CD4-positive, alpha-beta memory T cell (primary cell): Measurements from ENCODE around the gene HLA-DOB. TPM values are rescaled to one million over a fixed set of nuclear protein-coding genes. Genes with fewer than 3 reads are reported as not detected.
A peak's percentile ranks its signal among the peaks of the same experiment; 100 is the strongest.

Source experiments
- CTCF ChIA-PET: fragments of 350-600 bp; sonication (Branson Sonifier 250); formaldehyde crosslinking; loops from one replicate; lab custom pipeline; 2021; ENCODE audit warnings: inconsistent platforms; ENCODE audit not compliant: partially characterized antibody; lab: Charles Lee
- POLR2A ChIA-PET: fragments of 350-600 bp; sonication (Branson Sonifier 250); formaldehyde crosslinking; loops from one replicate; lab custom pipeline; 2021; ENCODE audit not compliant: partially characterized antibody; lab: Charles Lee
- DNase-seq, 5 donors: peaks; one replicate each; pipeline versions ENCODE4 v3.0.0 to v3.0.0-alpha.2; 2020 to 2022; ENCODE audit warnings: mixed read lengths in 1 of 5
- H3K27ac ChIP-seq: one replicate; pipeline ENCODE4 v1.7.0; 2013; ENCODE audit warnings: low read depth, low read length
- H3K27me3 ChIP-seq: 2 replicates; pipeline ENCODE4 v1.7.0; 2013; ENCODE audit warnings: mild to moderate bottlenecking, low read length, moderate library complexity; ENCODE audit not compliant: insufficient read depth
- H3K36me3 ChIP-seq: 2 replicates; pipeline ENCODE4 v1.7.0; 2013; ENCODE audit warnings: mild to moderate bottlenecking, low read length, moderate library complexity; ENCODE audit not compliant: insufficient read depth
- H3K4me1 ChIP-seq: 2 replicates; pipeline ENCODE4 v1.7.0; 2013; ENCODE audit warnings: mild to moderate bottlenecking, low read length, moderate library complexity; ENCODE audit not compliant: insufficient read depth
- H3K4me3 ChIP-seq, 2 donors: one replicate each; pipeline ENCODE4 v1.7.0; 2013; ENCODE audit warnings: low read length in 2 of 2, mild to moderate bottlenecking in 1 of 2
- H3K9me3 ChIP-seq, 2 donors: one replicate each; pipeline ENCODE4 v1.7.0; 2013; ENCODE audit warnings: low read length in 2 of 2, control low read depth in 1 of 2; ENCODE audit not compliant: control insufficient read depth in 1 of 2
- H3K27ac Mint-ChIP-seq, 7 donors: one replicate each; pipeline ENCODE4 v1.8.0; 2020 to 2021; ENCODE audit warnings: mixed read lengths in 7 of 7, mild to moderate bottlenecking in 6 of 7, inconsistent platforms in 3 of 7, moderate library complexity in 3 of 7
- H3K27me3 Mint-ChIP-seq, 2 donors: one replicate each; pipeline ENCODE4 v1.8.0; 2020 to 2021; ENCODE audit warnings: mixed read lengths in 2 of 2
- H3K36me3 Mint-ChIP-seq, 2 donors: one replicate each; pipeline ENCODE4 v1.8.0; 2020 to 2021; ENCODE audit warnings: mixed read lengths in 2 of 2, inconsistent platforms in 1 of 2, mild to moderate bottlenecking in 1 of 2
- H3K4me1 Mint-ChIP-seq, 4 donors: one replicate each; pipeline ENCODE4 v1.8.0; 2020 to 2021; ENCODE audit warnings: mixed read lengths in 4 of 4, mild to moderate bottlenecking in 1 of 4
- H3K4me3 Mint-ChIP-seq, 8 donors: one replicate each; pipeline ENCODE4 v1.8.0; 2020 to 2021; ENCODE audit warnings: mixed read lengths in 8 of 8, mild to moderate bottlenecking in 7 of 8, moderate library complexity in 6 of 8, inconsistent platforms in 3 of 8
- H3K9me3 Mint-ChIP-seq, 8 donors: one replicate each; pipeline ENCODE4 v1.8.0; 2020 to 2021; ENCODE audit warnings: mixed read lengths in 8 of 8, mild to moderate bottlenecking in 5 of 8, inconsistent platforms in 3 of 8, moderate library complexity in 1 of 8
- intact Hi-C: fragments of 100-400 bp; cut with micrococcal nuclease; formaldehyde crosslinking; loops from one replicate; pipeline ENCODE4 v1.15.1; 2023
- polyA plus RNA-seq, 2 donors: library from polyadenylated mRNA; unstranded; fragments of 300-500 nt; fragmentation: Illumina TruSeq; gene quantifications; one replicate each; pipeline ENCODE4 v1.2.3, GENCODE V29; 2021
- total RNA-seq, 2 experiments: library from RNA; stranded (reverse); gene quantifications; one replicate each; pipeline ENCODE4 v1.2.3, GENCODE V29; 2021

Gene HLA-DOB
- 1 to 10 TPM in 1 of 2 experiments, under 1 TPM in 1; 0.61 to 1.1 TPM for total RNA-seq
- polyA plus RNA-seq, result 1 to 10 TPM in 1 of 2 donors, under 1 TPM in 1; 0.22 to 2.8 TPM

GRCh38 chr6:32816746-32817204 lies at the start of gene HLA-DOB:
TSS of gene HLA-DOB (minus strand) at chr6:32817002. CDS start at chr6:32816951, 51 bp downstream.
- Mint-ChIP-seq H3K9me3 (no peaks in the 10 kb centered on the region), H3K27ac (no peak within 1 kb of the TSS), H3K4me1 (no peaks in the 10 kb centered on the region), H3K36me3 (peaks cover 0 to 5% of the 10 kb centered on the region in 2 donors), H3K4me3 (no peak within 1 kb of the TSS), H3K27me3 (no peaks in the 10 kb centered on the region)
- Histone ChIP-seq H3K9me3 (no peaks in the 10 kb centered on the region), H3K36me3 (no peaks in the 10 kb centered on the region), H3K4me1 (no peaks in the 10 kb centered on the region), H3K27ac (no peak within 1 kb of the TSS), H3K4me3 (no peak within 1 kb of the TSS), H3K27me3 (no peaks in the 10 kb centered on the region)
- CTCF ChIA-PET, result no interaction called here
- intact Hi-C loops, result no loop called here
- POLR2A ChIA-PET, result no interaction called here
- peak in 2 of 5 donors; percentile 32 to 33 for DNase-seq

GRCh38 chr6:32865724-32866443 lies 49.1 kb upstream of the HLA-DOB start:
- no peak for DNase-seq
- Mint-ChIP-seq H3K4me3 (peak overlapping the region in 1 of 8 donors; percentile 13), H3K9me3 (no peaks in the 10 kb centered on the region), H3K4me1 (peaks cover 22 to 35% (median 30%) of the 10 kb centered on the region in 4 donors), H3K27ac (peak overlapping the region in 5 of 7 donors; percentile 73 to 90 (median 84)), H3K27me3 (peaks cover 0 to 3% of the 10 kb centered on the region in 2 donors), H3K36me3 (peaks cover 6 to 18% of the 10 kb centered on the region in 2 donors)
- no peaks in the 10 kb centered on the region for H3K9me3 ChIP-seq
- H3K36me3 ChIP-seq, result no peaks in the 10 kb centered on the region
- ChIA-PET CTCF (interaction anchor here (0.7 to 10.8 kb wide), 3 partner anchors 26 to 162 kb away, joined by 3 to 263 read pairs (median 55); partner anchors contain the start of gene TAP2), POLR2A (interaction anchor here (1.7 to 13.7 kb wide), 3 partner anchors 11 to 107 kb away, joined by 5 to 1160 read pairs (median 31); partner anchors contain the start of genes PSMB8, PSMB9, TAP1 and TAP2)
- no peak overlapping the region for H3K4me3 ChIP-seq
- H3K27ac ChIP-seq, result no peak overlapping the region
- peaks cover 21% of the 10 kb centered on the region for H3K4me1 ChIP-seq
- H3K27me3 ChIP-seq, result no peaks in the 10 kb centered on the region
- intact Hi-C loops, result loop anchor here (5.0 kb wide), 1 partner anchor 434 kb away; no protein-coding TSS in a partner anchor

GRCh38 chr6:32862725-32863124 lies 45.9 kb upstream of the HLA-DOB start:
- H3K4me3 Mint-ChIP-seq, result no peak overlapping the region
- ChIA-PET CTCF (interaction anchor here (1.3 to 10.8 kb wide), 2 partner anchors 15 to 23 kb away, joined by 3 to 263 read pairs; partner anchors contain the start of gene TAP2), POLR2A (interaction anchor here (0.7 to 13.7 kb wide), 3 partner anchors 8 to 675 kb away, joined by 3 to 1160 read pairs (median 31); partner anchors contain the start of genes PSMB8, PSMB9, TAP1 and TAP2)
- no peaks in the 10 kb centered on the region for H3K9me3 ChIP-seq
- intact Hi-C loops, result no loop called here
- peaks cover 30 to 46% of the 10 kb centered on the region in 2 donors for H3K36me3 Mint-ChIP-seq
- H3K27me3 Mint-ChIP-seq, result no peaks in the 10 kb centered on the region
- H3K27ac Mint-ChIP-seq, result peak overlapping the region in 3 of 7 donors; percentile 33 to 57 (median 34)
- H3K27me3 ChIP-seq, result no peaks in the 10 kb centered on the region
- H3K36me3 ChIP-seq, result peaks cover 24% of the 10 kb centered on the region
- no peaks in the 10 kb centered on the region for H3K9me3 Mint-ChIP-seq
- no peak overlapping the region for H3K27ac ChIP-seq
- DNase-seq, result no peak
- H3K4me1 ChIP-seq, result peaks cover 32% of the 10 kb centered on the region
- no peak overlapping the region for H3K4me3 ChIP-seq
- H3K4me1 Mint-ChIP-seq, result peaks cover 30 to 58% (median 45%) of the 10 kb centered on the region in 4 donors

- peaks cover 32% of the 10 kb centered on the region for H3K36me3 ChIP-seq
Measured at GRCh38 chr6:32860674-32861073, 43.9 kb upstream of the HLA-DOB start.

GRCh38 chr6:32858194-32858593 lies 41.4 kb upstream of the HLA-DOB start:
- peaks cover 47% of the 10 kb centered on the region for H3K4me1 ChIP-seq
- ChIA-PET POLR2A (interaction anchor here (1.2 to 13.7 kb wide), 6 partner anchors 12 to 114 kb away, joined by 3 to 1160 read pairs (median 20); partner anchors contain the start of genes PSMB8 and TAP2), CTCF (interaction anchor here (0.9 to 9.6 kb wide), 4 partner anchors 11 to 126 kb away, joined by 3 to 480 read pairs (median 72); partner anchors contain the start of genes PSMB8 and TAP2)
- H3K4me3 ChIP-seq, result no peak overlapping the region
- H3K36me3 ChIP-seq, result peaks cover 32% of the 10 kb centered on the region
- Mint-ChIP-seq H3K27me3 (no peaks in the 10 kb centered on the region), H3K27ac (peak overlapping the region in 6 of 7 donors; percentile 64 to 99 (median 74)), H3K9me3 (no peaks in the 10 kb centered on the region), H3K4me1 (peaks cover 37 to 70% (median 48%) of the 10 kb centered on the region in 4 donors), H3K4me3 (peak overlapping the region in 6 of 8 donors; percentile 8 to 72 (median 32)), H3K36me3 (peaks cover 53 to 84% of the 10 kb centered on the region in 2 donors)
- peak overlapping the region; percentile 1 for H3K27ac ChIP-seq
- DNase-seq, result no peak
- H3K27me3 ChIP-seq, result no peaks in the 10 kb centered on the region
- H3K9me3 ChIP-seq, result no peaks in the 10 kb centered on the region
- intact Hi-C loops, result loop anchor here (10.0 kb wide), 1 partner anchor 233 kb away; no protein-coding TSS in a partner anchor

More at GRCh38 chr6:32860674-32861073, 43.9 kb upstream of the HLA-DOB start:
- Mint-ChIP-seq H3K36me3 (peaks cover 48 to 65% of the 10 kb centered on the region in 2 donors), H3K4me3 (no peak overlapping the region), H3K27ac (peak overlapping the region; percentile 29 to 75 (median 58)), H3K27me3 (no peaks in the 10 kb centered on the region), H3K9me3 (no peaks in the 10 kb centered on the region), H3K4me1 (peaks cover 35 to 58% (median 46%) of the 10 kb centered on the region in 4 donors)
- H3K27ac ChIP-seq, result no peak overlapping the region
- CTCF ChIA-PET, result interaction anchor here (9.6 kb wide), 1 partner anchor 19 kb away, joined by 480 read pairs; the partner anchor contains the start of genes PSMB8 and TAP2
- POLR2A ChIA-PET, result interaction anchor here (1.4 to 13.7 kb wide), 4 partner anchors 7 to 112 kb away, joined by 6 to 1160 read pairs (median 22); partner anchors contain the start of genes PSMB8, PSMB9, TAP1 and TAP2
- no peaks in the 10 kb centered on the region for H3K27me3 ChIP-seq
- no peak for DNase-seq
- no peaks in the 10 kb centered on the region for H3K9me3 ChIP-seq
- peaks cover 38% of the 10 kb centered on the region for H3K4me1 ChIP-seq
- H3K4me3 ChIP-seq, result no peak overlapping the region
- intact Hi-C loops, result no loop called here

- Histone ChIP-seq H3K36me3 (peaks cover 32% of the 10 kb centered on the region), H3K4me3 (no peak overlapping the region), H3K27me3 (no peaks in the 10 kb centered on the region), H3K9me3 (no peaks in the 10 kb centered on the region), H3K4me1 (peaks cover 49% of the 10 kb centered on the region), H3K27ac (no peak overlapping the region)
- DNase-seq, result no peak
- H3K36me3 Mint-ChIP-seq, result peaks cover 57 to 90% of the 10 kb centered on the region in 2 donors
- no peaks in the 10 kb centered on the region for H3K27me3 Mint-ChIP-seq
- ChIA-PET POLR2A (interaction anchor here (1.1 to 13.7 kb wide), 7 partner anchors 12 to 123 kb away, joined by 3 to 1160 read pairs (median 5); partner anchors contain the start of genes PSMB8 and TAP2), CTCF (interaction anchor here (0.7 to 9.6 kb wide), 7 partner anchors 12 to 444 kb away, joined by 3 to 480 read pairs (median 3); partner anchors contain the start of genes HLA-DMA, PSMB8 and TAP2)
- H3K27ac Mint-ChIP-seq, result peak overlapping the region; percentile 67 to 99 (median 77)
- H3K9me3 Mint-ChIP-seq, result no peaks in the 10 kb centered on the region
- intact Hi-C loops, result loop anchor here (10.0 kb wide), 1 partner anchor 233 kb away; no protein-coding TSS in a partner anchor
- peak overlapping the region in 7 of 8 donors; percentile 12 to 72 (median 43) for H3K4me3 Mint-ChIP-seq
- H3K4me1 Mint-ChIP-seq, result peaks cover 36 to 78% (median 48%) of the 10 kb centered on the region in 4 donors
Measured at GRCh38 chr6:32857156-32857891, 40.5 kb upstream of the HLA-DOB start.
